HepG2 (cell line): ENCODE data around the gene MACROD2. TPM values are rescaled to one million over a fixed set of nuclear protein-coding genes. Genes with fewer than 3 reads are reported as not detected.

Experiments
- AGO2 ChIP-seq: fragments of 200-400 bp; formaldehyde crosslinking; optimal IDR thresholded peaks from 2 replicates; pipeline ENCODE3; 2017; ENCODE audit warnings: mild to moderate bottlenecking, low read depth, low read length, moderate library complexity
- HOXA3 ChIP-seq: sonication (generic); formaldehyde crosslinking; IDR thresholded peaks from 2 replicates; pipeline ENCODE4 v1.5.0; 2020; ENCODE audit warnings: missing genetic modification reagents
- POLR2AphosphoS2 ChIP-seq: IDR thresholded peaks from 2 replicates; pipeline ENCODE4 v1.6.1; 2011; ENCODE audit warnings: low read depth, low read length, improper control_type of control experiment
- RBAK ChIP-seq: sonication (generic); formaldehyde crosslinking; IDR thresholded peaks from 2 replicates; pipeline ENCODE4 v1.5.1; 2020; ENCODE audit warnings: mild to moderate bottlenecking, missing genetic modification reagents
- SNAPC2 ChIP-seq: sonication (generic); formaldehyde crosslinking; IDR thresholded peaks from 2 replicates; pipeline ENCODE4 v1.8.1; 2022; ENCODE audit warnings: mild to moderate bottlenecking, missing genetic modification reagents
- ZMYM4 ChIP-seq: sonication (generic); formaldehyde crosslinking; IDR thresholded peaks from 2 replicates; pipeline ENCODE4 v1.8.1; 2023; ENCODE audit warnings: mild to moderate bottlenecking, missing genetic modification reagents
- ZNF335 ChIP-seq: sonication (generic); formaldehyde crosslinking; IDR thresholded peaks from 2 replicates; pipeline ENCODE4 v1.4.0; 2020; ENCODE audit warnings: missing genetic modification reagents
- ZNF589 ChIP-seq: sonication (generic); formaldehyde crosslinking; conservative IDR thresholded peaks from 2 replicates; pipeline ENCODE4 v1.8.0; 2022; ENCODE audit warnings: mild to moderate bottlenecking, moderate library complexity, missing genetic modification reagents
- ZNF746 ChIP-seq: sonication (generic); formaldehyde crosslinking; IDR thresholded peaks from 2 replicates; pipeline ENCODE4 v1.8.0; 2022; ENCODE audit warnings: mild to moderate bottlenecking, missing genetic modification reagents
- polyA plus RNA-seq, 8 experiments: library from polyadenylated mRNA; depleted of rRNA in 3 of 8; stranded (reverse) in 7 of 8; unstranded in 1 of 8; fragments of >200 nt; fragmentation: Illumina TruSeq in 4 of 8; extraction: Trizol in 4 of 8; gene quantifications; 2 replicates each; pipeline versions ENCODE4 v1.2.1 to v1.2.3, GENCODE V29; 2011 to 2016; ENCODE audit warnings: low read depth in 4 of 8, missing spikeins in 1 of 8, mixed read lengths in 1 of 8; ENCODE audit not compliant: insufficient read depth in 1 of 8
- total RNA-seq, 5 experiments: library from RNA; depleted of rRNA; stranded (reverse); fragments of >200 nt; fragmentation: Illumina TruSeq; extraction: Trizol; gene quantifications; 2 replicates each; pipeline ENCODE4 v1.2.3, GENCODE V29; 2016; ENCODE audit warnings: low read depth in 1 of 5
- TF ChIP-seq, protein P1 (sequence below): sonication (generic); formaldehyde crosslinking; IDR thresholded peaks from 2 replicates; pipeline ENCODE4 v1.5.1; 2020; ENCODE audit warnings: missing genetic modification reagents, mild to moderate bottlenecking, borderline replicate concordance
- TF ChIP-seq, protein P2 (sequence below): sonication (generic); formaldehyde crosslinking; IDR thresholded peaks from 2 replicates; pipeline ENCODE4 v1.4.0; 2020; ENCODE audit warnings: missing genetic modification reagents, borderline replicate concordance

Gene MACROD2
- total and polyA plus RNA-seq, 2 of the 13 experiments (the other 11 are each of a cell fraction or from before 2014, with no cell fraction given) = 0.13 to 0.51 TPM

DNA sequence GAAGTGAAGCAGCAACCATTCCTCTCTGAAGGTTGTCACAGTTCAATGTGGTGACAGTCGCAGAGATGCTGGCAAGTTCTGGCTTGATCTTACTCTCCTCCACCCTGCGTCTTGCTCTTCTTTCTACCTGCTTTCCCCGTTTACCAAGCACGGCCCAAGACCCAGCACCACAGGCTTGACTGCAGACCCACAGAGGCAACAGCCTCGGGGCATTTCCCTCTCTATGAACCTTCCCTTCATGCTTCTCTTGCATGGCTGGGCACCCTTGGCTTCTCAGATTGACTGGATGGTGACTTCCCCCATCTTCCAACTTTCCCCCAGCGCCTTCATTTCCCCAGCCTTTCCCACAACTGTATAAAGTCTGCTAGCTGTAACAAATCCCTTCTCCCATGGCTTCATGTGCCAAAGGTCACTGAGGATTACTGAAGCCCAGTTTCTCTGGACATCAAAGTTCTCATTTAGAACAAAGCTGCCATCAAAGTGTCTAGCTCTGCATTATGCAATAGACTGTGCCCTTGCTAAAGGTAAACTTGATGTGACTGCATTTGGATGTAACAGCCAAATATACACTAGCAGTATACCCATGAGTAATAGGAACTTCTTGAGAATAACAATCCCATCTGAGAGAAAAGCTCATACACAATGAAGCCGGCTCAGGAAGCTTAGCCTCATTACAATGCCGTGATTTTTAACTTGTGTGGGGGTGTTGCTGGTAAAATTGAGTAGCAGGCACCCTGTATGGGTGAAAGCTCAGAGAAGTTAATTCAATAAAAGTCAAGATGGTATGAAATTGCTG, 1065.1 kb downstream of the MACROD2 start (continued):
- TF ChIP-seq, protein P1, sequence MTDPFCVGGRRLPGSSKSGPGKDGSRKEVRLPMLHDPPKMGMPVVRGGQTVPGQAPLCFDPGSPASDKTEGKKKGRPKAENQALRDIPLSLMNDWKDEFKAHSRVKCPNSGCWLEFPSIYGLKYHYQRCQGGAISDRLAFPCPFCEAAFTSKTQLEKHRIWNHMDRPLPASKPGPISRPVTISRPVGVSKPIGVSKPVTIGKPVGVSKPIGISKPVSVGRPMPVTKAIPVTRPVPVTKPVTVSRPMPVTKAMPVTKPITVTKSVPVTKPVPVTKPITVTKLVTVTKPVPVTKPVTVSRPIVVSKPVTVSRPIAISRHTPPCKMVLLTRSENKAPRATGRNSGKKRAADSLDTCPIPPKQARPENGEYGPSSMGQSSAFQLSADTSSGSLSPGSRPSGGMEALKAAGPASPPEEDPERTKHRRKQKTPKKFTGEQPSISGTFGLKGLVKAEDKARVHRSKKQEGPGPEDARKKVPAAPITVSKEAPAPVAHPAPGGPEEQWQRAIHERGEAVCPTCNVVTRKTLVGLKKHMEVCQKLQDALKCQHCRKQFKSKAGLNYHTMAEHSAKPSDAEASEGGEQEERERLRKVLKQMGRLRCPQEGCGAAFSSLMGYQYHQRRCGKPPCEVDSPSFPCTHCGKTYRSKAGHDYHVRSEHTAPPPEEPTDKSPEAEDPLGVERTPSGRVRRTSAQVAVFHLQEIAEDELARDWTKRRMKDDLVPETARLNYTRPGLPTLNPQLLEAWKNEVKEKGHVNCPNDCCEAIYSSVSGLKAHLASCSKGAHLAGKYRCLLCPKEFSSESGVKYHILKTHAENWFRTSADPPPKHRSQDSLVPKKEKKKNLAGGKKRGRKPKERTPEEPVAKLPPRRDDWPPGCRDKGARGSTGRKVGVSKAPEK = peak; percentile 89
- peak; percentile 91; the same call in 1 of the 2 replicates for TF ChIP-seq ZNF589
- TF ChIP-seq AGO2 = no peak
- no peak for TF ChIP-seq POLR2AphosphoS2
- TF ChIP-seq HOXA3 (CRISPR knock-in tag) = peak; percentile 90
- TF ChIP-seq ZNF335 = peak; percentile 91
- peak; percentile 98 for TF ChIP-seq ZMYM4 (CRISPR knock-in tag)
- TF ChIP-seq ZNF746 = peak; percentile 83
- TF ChIP-seq, protein P2, sequence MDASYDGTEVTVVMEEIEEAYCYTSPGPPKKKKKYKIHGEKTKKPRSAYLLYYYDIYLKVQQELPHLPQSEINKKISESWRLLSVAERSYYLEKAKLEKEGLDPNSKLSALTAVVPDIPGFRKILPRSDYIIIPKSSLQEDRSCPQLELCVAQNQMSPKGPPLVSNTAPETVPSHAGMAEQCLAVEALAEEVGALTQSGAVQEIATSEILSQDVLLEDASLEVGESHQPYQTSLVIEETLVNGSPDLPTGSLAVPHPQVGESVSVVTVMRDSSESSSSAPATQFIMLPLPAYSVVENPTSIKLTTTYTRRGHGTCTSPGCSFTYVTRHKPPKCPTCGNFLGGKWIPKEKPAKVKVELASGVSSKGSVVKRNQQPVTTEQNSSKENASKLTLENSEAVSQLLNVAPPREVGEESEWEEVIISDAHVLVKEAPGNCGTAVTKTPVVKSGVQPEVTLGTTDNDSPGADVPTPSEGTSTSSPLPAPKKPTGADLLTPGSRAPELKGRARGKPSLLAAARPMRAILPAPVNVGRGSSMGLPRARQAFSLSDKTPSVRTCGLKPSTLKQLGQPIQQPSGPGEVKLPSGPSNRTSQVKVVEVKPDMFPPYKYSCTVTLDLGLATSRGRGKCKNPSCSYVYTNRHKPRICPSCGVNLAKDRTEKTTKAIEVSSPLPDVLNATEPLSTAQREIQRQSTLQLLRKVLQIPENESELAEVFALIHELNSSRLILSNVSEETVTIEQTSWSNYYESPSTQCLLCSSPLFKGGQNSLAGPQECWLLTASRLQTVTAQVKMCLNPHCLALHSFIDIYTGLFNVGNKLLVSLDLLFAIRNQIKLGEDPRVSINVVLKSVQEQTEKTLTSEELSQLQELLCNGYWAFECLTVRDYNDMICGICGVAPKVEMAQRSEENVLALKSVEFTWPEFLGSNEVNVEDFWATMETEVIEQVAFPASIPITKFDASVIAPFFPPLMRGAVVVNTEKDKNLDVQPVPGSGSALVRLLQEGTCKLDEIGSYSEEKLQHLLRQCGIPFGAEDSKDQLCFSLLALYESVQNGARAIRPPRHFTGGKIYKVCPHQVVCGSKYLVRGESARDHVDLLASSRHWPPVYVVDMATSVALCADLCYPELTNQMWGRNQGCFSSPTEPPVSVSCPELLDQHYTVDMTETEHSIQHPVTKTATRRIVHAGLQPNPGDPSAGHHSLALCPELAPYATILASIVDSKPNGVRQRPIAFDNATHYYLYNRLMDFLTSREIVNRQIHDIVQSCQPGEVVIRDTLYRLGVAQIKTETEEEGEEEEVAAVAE (CRISPR knock-in tag) = peak; percentile 58; the same call in 1 of the 2 replicates
- TF ChIP-seq SNAPC2 (CRISPR knock-in tag) = peak; percentile 97
- TF ChIP-seq RBAK (CRISPR knock-in tag) = peak; percentile 98
